GM21381 (cell line): ENCODE results near the gene FHL2.
"Not testable (repeated sequence)": the region's sequence is repeated elsewhere in the genome, so short reads cannot be mapped to it uniquely, and the experiment has no call there.

Source experiments
- ATAC-seq: cut with Tn5 transposase; IDR thresholded peaks from one replicate; pipeline ENCODE4 v1.9.1; 2021; ENCODE audit warnings: mild to moderate bottlenecking, moderate library complexity; ENCODE audit not compliant: unreplicated experiment

The FHL2 gene

GRCh38 chr2:105424836-105425235 lies 26.0 kb upstream of the FHL2 start:
- not testable (repeated sequence) for ATAC-seq

GRCh38 chr2:105422801-105423200 lies 23.9 kb upstream of the FHL2 start:
- ATAC-seq, result no peak

GRCh38 chr2:105421053-105421452 lies 22.2 kb upstream of the FHL2 start:
- no peak for ATAC-seq

- ATAC-seq, result no peak
These were observed 19.7 kb upstream of the FHL2 start for GRCh38 chr2:105418522-105418921.

- no peak for ATAC-seq
These were observed 19.1 kb upstream of the FHL2 start for GRCh38 chr2:105417857-105418436.

GRCh38 chr2:105416156-105416555 lies 17.3 kb upstream of the FHL2 start:
- no peak for ATAC-seq

GRCh38 chr2:105415007-105415406 lies 16.2 kb upstream of the FHL2 start:
- no peak for ATAC-seq

GRCh38 chr2:105413206-105413605 lies 14.4 kb upstream of the FHL2 start:
- ATAC-seq, result no peak

GRCh38 chr2:105412584-105412983 lies 13.7 kb upstream of the FHL2 start:
- no peak for ATAC-seq

GRCh38 chr2:105411720-105412407 lies 13.0 kb upstream of the FHL2 start:
- ATAC-seq, result no peak

GRCh38 chr2:105410554-105410953 lies 11.7 kb upstream of the FHL2 start:
- no peak for ATAC-seq

GRCh38 chr2:105409717-105410116 lies 10.9 kb upstream of the FHL2 start:
- no peak for ATAC-seq

GRCh38 chr2:105407946-105408743 lies 9.3 kb upstream of the FHL2 start:
- ATAC-seq, result no peak

GRCh38 chr2:105406221-105406620 lies 7.4 kb upstream of the FHL2 start:
- ATAC-seq, result no peak

GRCh38 chr2:105405291-105405690 lies 6.4 kb upstream of the FHL2 start:
- ATAC-seq, result no peak

GRCh38 chr2:105404736-105405135 lies 5.9 kb upstream of the FHL2 start:
- ATAC-seq, result no peak

GRCh38 chr2:105403783-105404698 lies 5.2 kb upstream of the FHL2 start:
- no peak for ATAC-seq

GRCh38 chr2:105403241-105403782 lies 4.5 kb upstream of the FHL2 start:
- ATAC-seq, result no peak

GRCh38 chr2:105402809-105403208 lies 4.0 kb upstream of the FHL2 start:
- no peak for ATAC-seq

- no peak for ATAC-seq
These were observed 3.0 kb upstream of the FHL2 start for GRCh38 chr2:105401867-105402266.

- ATAC-seq, result no peak
These were observed 1.3 kb upstream of the FHL2 start for GRCh38 chr2:105400138-105400540.
